ENCODE results near the gene NOP53.
"Not testable (repeated sequence)": the region's sequence is repeated elsewhere in the genome, so short reads cannot be mapped to it uniquely, and the experiment has no call there.

NOP53 gene

DNA sequence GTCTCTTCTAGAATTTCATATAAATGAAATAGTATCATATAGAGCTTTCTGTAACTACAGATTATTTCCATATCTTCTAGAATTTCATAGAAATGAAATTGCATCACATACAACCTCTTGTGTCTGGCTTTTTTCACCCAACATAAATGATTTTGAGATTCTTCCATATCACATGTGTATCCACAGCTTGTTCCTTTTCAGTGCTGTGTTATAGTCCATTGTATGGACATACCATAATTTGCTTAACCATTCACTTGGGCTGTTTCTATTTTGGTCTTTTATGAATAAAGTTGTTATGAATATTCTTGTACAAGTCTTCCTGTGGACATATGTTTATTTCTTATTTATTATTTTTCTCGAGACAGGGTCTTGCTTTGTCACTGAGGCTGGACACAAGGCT lies 47.3 kb downstream of the NOP53 start:
- in situ Hi-C loops (cut with HindIII; ENCODE audit: low pct_ligation_motif_present, low pct_unique_long_range_greater_than_20kb, low sequenced_read_pairs): no loop called here

DNA sequence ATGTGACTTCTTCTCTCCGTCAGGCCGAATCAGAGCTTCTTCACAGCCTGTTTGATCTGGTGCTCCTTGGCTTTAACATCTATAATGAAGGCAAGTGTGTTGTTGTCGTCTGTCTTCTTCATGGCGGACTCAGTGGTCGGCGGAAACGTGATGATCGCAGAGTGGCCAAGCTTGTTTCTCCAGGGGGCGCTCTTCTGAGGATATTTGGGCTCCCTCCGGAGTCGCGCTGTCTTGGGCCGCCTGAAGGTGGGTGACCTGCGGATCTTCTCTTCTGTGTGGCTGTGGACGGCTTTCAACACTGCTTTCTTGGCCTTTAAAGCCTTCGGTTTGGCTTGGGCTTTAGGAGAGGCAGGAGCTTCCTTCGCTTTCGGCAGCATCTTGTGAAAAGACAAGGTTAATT lies 49.2 kb downstream of the NOP53 start:
- in situ Hi-C loops (cut with HindIII; ENCODE audit: low pct_ligation_motif_present, low pct_unique_long_range_greater_than_20kb, low sequenced_read_pairs): no loop called here
- no peak for DNase-seq

More for the DNA sequence above, 47.3 kb downstream of the NOP53 start:
- DNase-seq: no peak

DNA sequence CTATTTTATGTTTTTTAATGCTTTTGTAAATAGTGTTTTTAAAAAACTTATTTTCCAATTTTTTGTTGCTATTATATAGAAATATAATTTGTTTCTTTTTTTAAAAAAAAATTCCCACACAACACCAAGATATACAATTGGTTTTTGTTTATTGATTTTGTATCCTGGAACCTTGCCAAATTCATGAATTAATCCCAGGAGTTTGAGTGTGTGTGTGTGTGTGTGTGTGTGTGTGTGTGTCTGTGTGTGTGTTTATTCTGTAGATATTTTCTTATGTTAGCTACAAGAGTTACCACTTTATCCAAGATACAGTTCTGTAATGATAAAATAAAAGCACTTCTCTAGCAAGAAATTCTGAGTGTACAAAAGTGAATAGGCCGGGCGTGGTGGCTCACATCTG lies 51.4 kb downstream of the NOP53 start:
- in situ Hi-C loops (cut with HindIII; ENCODE audit: low pct_ligation_motif_present, low pct_unique_long_range_greater_than_20kb, low sequenced_read_pairs): no loop called here
- no peak for DNase-seq

DNA sequence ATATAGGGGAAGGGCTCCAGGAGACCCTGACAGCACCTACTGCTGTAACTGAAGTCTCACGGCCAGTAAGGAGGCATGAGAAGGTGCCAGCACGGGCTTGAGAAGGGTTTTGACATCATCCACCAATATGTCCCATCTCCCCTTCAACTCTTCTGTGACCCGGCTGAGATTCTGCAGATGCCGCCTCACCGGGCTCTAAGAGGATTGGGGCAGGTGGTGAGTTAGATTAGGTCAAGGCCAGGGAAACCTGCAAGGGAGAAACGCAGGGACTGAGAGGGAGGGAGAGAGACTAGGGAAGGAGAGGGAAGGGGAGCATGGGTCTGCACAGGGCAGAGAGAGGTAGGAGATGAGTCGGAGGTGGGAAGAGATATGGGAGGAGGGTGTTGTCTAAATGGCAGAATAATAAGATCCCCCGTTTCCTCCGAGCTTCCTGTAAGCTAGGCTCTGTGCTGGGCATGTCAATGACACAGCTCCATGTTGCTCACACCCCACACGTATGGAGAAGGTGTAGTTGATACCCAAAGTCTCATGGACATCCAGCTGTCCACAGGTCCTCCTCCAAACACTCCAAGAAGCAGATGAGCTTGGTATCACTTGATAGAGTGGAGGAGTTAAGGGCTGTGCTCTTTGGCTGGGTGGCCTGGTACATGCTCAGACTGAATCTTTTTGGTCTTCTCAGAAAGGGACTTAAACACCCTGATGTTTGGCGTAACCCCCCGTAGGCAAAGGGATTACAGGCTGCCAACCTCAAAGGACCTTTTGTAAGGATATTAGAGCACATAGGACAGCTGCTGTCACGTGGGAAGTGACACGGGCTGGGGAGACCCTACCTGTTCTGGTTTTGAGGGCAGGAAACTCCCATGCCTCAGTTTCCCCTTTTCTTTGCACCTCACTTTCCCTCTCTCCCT lies 52.9 kb downstream of the NOP53 start:
- DNase-seq: no peak
- in situ Hi-C loops (cut with HindIII; ENCODE audit: low pct_ligation_motif_present, low pct_unique_long_range_greater_than_20kb, low sequenced_read_pairs): no loop called here

DNA sequence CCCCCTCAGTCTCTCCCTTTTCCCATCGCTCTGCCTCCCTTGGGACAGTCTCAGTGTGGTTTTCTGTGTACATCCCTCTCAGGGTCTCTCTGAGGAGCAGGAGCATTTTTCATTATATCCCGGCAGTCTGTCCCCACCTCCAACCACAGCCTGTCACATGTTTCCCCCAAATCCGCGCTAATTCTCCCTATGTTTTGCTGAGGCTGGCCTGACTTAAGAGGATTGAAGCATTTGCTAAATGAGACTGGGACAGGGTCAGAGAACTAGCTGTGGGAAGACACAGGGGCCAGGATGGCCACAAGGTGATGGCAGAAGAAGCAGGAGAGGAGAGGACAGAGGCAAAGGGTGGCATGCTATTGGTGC lies 53.5 kb downstream of the NOP53 start:
- in situ Hi-C loops (cut with HindIII; ENCODE audit: low pct_ligation_motif_present, low pct_unique_long_range_greater_than_20kb, low sequenced_read_pairs): no loop called here
- no peak for DNase-seq

DNA sequence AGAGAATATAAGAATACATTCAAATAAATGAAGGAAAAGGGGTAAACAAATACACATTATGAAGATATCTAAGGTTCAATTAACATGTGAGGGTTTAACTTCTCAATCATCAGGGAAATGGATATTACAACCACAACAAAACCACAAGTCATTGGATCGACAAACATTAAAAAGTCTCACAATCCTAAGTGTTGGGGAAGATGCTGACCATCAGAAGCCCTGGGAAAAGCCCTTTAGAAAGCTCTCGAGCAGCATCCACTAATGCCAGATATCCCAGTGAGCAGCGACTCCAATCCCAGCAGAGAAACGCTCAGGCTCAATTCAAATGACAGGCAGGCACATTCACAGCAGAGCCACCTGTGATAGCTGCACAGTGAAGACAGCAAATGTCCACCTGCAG lies 55.9 kb downstream of the NOP53 start:
- DNase-seq: no peak
- in situ Hi-C loops (cut with HindIII; ENCODE audit: low pct_ligation_motif_present, low pct_unique_long_range_greater_than_20kb, low sequenced_read_pairs): no loop called here

DNA sequence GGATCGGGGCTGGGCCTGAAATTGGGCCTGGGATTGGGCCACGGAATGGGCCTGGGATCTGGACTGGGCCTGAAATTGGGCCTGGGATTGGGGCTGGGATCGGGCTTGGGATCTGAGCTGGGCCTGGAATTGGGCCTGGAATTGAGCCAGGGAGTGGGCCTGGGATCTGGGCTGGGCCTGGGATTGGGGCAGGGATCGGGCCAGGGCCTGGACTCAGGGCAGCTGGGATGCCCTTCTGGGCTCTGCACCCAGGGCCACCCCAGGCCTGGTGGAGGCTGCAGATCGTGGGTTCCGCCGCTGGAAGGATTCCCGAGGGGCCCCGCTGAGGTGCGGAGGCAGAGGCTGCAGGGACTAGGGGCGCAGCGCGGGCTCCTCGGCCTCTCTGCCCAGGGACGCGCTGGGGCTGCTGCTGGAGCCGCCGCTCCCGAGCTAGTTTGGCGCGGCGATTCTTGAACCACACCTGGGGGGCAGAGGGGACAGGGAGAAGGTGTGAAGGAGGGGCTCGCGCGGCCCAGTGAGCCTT lies 57.2 kb downstream of the NOP53 start:
- DNase-seq: no peak
- in situ Hi-C loops (cut with HindIII; ENCODE audit: low pct_ligation_motif_present, low pct_unique_long_range_greater_than_20kb, low sequenced_read_pairs): no loop called here

DNA sequence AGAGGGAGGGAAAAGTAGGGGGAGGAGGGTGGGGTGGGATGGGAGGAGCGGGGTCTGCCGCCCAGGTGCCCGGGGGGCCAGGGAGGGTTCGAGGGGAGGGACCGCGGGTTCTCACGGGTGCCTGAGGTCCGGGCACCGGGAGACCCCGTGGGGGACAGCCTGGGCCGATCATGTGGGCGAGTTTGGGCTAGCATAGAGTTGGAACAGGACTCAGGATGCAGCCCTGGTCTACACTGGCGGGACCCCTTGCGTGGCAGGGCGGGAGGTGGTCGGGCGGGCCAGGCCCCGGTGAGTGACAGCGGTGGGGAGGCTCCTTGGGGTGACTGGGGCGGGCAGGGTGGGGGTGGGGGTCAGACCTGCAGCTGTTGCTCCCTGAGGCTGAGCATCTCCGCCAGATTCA lies 57.8 kb downstream of the NOP53 start:
- in situ Hi-C loops (cut with HindIII; ENCODE audit: low pct_ligation_motif_present, low pct_unique_long_range_greater_than_20kb, low sequenced_read_pairs); DNase-seq: not testable (repeated sequence)

DNA sequence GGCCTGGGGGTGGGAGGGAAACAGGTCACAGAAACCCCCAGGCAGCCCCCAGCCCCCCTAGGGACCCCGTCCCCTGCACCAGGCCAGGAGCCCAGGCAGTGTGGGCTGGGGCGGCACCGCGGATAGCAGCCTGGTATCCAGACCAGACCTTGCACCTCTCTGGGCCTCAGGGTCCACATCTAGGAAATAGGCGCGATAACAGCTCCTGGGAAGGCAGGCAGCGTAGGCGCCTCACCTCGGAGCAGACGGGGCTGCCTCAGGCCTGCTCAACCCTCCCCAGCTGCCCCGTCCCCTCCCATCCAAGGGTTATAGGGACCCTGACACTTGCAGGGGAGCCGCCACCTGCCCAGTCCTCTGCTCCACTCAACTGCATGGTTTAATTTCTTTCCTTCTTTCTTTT lies 58.3 kb downstream of the NOP53 start:
- DNase-seq; in situ Hi-C loops (cut with HindIII; ENCODE audit: low pct_ligation_motif_present, low pct_unique_long_range_greater_than_20kb, low sequenced_read_pairs): not testable (repeated sequence)

DNA sequence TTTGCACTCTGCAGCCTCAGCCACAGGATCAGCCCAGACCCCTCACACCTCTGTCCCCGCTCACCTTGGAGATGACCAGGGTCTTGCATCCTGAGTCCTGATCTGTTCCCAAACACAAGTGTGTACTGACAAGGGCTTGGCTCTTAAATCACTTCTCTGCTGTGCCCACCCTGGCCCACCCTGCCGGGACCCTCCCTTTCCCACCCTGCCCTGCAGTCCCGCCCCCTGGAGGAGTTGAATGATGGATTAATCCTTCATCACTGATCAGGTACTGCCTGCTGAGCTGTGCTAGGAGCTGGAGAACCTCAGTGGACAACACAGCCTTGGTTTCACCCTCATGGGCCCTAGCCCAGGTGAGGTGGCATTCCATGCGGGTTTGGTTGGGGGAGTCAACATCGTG lies 59.1 kb downstream of the NOP53 start, which contains the start of gene TPRX1:
Gene TPRX1, minus strand, starts transcription at position 101 of the 400 bp plus-strand sequence. Its CDS starts 12 bp downstream, at position 89.
- in situ Hi-C loops (cut with HindIII; ENCODE audit: low pct_ligation_motif_present, low pct_unique_long_range_greater_than_20kb, low sequenced_read_pairs): not testable (repeated sequence)

DNA sequence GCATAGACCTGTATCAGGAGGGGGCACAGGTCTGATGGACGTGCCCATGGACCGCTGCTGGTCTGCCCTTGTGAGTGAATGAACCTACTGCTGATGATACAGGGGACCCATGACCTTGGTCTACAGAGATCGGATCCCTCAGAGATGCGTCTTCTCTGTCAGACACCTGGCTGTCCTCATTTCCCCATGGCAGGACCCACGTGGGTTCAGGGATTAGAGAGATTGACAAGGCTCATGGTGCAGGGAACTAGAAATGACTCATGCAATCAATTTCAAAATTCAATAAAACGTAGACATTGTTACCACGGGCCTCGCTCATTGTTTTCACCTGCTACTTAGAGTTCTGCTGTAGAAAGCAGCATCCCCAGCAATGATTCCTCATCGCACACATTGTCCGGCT lies 60.0 kb downstream of the NOP53 start:
- DNase-seq: no peak
- in situ Hi-C loops (cut with HindIII; ENCODE audit: low pct_ligation_motif_present, low pct_unique_long_range_greater_than_20kb, low sequenced_read_pairs): no loop called here

More for the DNA sequence above, 59.1 kb downstream of the NOP53 start, which contains the start of gene TPRX1:
- DNase-seq: not testable (repeated sequence)

DNA sequence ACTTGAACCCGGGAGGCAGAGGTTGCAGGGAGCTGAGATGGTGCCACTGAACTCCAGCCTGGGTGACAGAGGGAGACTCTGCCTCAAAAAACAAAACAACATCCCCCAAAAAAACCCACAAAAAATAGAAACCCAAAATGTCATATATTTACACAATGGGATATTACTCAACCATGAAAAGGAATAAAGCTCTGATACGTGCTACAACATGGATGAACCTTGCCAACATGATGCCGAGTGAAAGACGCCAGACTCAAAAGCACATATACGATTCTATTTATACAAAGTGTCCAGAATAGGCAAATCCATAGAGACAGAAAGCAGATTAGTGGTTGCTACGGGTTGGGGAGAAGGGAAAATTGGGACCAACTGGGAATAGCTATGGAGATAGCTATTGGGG lies 61.1 kb downstream of the NOP53 start:
- in situ Hi-C loops (cut with HindIII; ENCODE audit: low pct_ligation_motif_present, low pct_unique_long_range_greater_than_20kb, low sequenced_read_pairs): no loop called here
- no peak for DNase-seq
